C1 segment of cervical spinal cord (tissue), 14 donors: ENCODE data around the gene KRT15.

Source experiments
- DNase-seq, 14 donors: peaks; one replicate each; lab custom pipeline; 2025; lab: John Stamatoyannopoulos, UW

Gene KRT15

DNA sequence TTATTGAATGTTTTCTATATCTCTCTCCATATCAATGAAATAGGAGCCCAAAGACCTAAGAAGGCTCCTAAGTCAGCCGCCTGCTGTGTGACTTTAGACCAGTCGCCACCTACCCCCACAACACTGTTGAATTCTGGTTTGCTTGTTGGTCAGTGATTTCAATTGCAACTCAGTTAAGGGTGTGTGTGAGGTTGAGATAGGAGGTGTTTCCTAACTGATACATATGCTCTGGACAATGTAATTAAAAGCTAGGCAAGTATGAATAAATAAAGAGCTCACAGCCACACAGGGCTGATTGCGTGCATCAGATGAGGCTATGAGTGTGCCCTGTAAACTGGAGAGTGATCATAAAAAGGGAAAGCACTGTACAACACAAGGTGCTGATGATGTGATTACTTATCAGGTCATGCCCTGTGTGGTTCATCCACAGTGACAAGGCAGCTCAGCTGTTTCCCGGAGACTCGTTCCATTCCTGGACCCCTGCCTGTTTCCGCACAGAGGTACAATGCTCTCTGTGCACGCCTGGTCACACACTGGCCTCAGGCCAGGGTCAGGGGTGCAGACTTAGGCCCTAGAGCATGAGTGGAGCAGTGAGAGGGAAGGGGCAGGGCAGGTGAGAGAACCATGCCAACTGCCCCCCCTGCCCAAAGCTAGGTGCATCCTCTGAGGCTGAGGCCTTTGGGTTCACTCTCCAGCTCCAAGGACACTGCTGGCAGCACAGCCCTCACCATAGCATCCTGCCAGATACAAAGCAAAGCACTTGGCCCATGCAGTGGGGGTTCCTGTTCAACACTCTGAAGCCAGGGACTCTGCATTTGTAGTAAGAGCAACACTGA is 34.5 kb downstream of the KRT15 start:
- DNase-seq: no peak

DNA sequence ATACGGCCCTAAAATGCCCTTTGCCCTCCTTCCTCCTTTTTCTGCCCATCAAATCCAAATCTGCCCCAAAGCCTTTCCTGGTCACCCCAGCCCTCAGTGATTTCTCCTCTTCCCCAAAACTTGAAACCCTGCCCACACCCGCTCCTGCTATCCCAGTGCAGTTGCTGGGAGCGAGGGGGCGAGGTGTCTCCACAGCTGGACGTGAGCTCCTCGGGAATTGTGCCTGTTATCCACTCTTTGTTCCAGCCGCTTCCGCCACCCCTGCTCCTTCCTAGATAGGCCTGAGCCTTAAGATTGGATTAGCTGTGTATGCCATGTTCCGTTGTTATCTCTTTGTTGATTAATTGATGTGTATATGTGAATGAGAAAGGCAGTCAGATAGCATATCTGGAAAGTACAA is 35.2 kb downstream of the KRT15 start:
- DNase-seq: no peak

DNA sequence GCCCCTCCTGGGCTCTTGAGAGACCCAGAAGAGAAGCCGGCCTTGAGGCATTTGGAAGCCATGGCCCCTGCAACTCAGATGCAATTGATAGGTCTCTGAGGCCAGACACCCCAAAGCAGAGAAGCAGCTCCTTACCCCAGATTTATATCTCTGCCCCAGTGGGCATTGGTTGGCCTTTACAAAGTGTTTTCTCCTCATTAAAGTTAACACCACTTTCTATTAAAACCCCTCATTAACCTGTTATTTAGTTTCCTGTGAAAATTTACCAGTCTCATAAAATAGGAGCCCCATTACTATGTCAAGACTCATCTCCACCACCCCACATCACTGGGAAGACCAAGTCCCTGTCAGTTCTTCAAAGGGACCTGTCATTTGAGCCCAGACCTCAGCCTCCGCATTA is 37.7 kb downstream of the KRT15 start, which contains the start of gene KRT35:
KRT35 (minus strand) TSS at position 116 of the 400 bp plus-strand sequence; CDS start at position 62, 54 bp downstream.
- no peak for DNase-seq

DNA sequence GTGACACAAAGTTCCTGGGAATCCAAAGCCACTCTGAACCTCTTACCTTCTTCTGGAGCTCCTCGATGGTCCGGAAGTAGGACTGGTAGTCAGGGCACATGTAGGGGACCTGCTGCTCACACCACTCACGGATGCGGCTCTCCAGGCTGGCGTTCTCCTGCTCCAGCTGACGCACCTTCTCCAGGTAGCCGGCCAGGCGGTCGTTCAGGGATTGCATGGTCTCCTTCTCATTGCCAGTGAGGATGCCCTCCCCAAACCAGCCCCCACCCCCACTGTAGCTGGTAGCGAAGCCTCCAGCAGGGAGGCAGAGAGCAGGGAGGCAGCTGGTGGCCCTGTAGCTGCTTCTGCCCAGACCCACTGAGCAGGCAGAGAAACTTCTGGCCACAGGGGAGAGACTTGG is 38.1 kb downstream of the KRT15 start:
- no peak for DNase-seq

DNA sequence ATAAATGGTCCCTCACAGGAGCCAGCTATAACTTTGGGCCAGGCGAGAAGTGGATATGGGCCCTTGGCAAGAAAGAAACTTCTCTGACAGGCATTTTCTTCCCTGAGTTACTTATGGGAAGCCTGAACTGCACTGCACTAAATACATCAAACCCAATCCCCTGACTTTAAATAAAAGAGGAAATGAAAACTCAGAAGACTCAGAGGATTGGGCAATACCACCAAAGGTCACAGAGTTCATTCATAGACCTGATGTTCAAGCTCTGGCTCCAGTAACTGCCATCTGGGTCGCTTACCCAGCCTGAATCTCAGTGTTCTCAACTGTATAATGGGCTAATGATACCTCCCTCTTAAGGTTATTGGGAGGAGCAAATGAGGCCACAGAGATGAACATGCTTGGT is 38.6 kb downstream of the KRT15 start:
- no peak for DNase-seq

DNA sequence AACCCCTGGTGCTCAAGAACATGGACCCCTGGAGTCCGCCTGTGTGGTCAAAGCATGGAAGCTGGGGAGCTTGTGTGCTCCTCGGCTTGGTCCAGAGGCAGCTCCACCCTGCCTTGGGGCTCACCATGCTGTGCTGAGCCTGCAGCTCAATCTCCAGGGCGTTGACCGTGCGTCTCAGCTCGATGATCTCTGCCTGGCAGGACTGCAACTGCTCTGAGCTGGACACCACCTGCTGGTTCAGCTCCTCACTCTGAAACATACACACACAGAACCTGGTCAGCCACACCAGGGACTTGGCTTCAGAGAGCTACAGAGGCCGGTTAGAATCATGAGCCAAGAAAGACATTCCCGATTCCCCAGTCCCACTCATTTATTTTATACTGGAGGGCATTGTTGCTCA is 40.5 kb downstream of the KRT15 start:
- DNase-seq: no peak

DNA sequence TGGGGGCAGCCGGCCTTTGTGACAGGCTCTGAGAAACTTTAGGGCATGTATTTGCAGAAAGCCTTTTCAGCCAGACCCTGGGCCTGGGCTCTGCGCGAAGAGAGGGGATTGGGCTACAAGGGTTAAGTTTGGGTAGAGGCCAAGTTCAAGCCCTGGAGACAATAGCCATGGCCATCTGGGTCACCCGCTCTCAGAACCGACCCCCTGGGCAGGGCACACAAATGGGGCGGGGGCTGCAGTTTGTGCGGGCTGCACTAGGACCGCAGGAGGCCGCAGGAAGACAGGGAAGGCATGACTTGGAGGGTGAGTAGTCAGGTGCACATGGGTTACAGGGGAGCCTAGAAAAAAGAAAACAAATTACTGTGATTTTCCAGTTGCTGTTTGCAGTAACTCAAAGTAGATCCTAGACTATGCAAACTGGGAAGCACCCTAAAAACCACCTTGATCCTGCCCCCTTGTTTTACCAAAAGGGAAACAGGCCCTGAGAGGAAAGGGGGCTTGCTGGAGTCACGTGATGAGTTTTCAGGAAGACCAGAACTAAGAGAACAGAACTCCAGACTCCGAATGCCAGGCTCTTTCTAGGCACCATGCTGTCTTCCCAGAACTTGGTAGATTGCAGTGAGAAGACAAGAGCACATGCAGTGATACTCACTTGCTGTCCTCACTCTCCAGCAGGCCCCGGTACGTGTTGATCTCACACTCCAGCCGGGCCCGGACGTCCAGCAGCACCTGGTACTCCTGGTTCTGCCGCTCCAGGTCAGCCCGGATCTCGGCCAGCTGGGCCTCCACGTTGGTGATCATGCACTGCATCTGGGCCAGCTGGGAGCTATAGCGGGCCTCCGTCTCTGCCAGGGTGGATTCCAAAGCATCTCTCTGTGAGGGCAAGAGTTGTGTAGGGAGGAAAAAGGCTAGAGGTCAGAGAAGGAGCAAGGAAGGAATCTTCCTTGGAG is 41.5 kb downstream of the KRT15 start:
- no peak for DNase-seq

DNA sequence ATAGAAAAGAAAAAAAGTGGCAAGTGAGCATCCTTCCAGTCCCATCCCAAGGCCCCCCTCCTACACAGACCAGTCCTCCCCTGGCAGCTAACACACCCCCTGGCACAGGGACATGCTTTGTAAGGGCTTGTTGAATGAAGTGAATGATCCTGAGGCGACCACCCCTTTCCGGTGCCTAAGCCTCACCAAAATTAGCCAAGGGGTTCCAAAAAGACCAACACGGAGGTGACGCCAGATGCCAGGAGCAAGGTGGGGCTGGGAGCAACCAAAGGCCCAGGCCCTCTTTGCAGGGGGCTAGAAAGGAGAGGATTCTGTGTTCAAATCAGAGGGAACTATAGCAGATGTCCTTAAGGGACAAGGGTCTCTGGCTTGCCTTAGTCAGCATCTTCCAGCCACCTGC is 43.3 kb downstream of the KRT15 start:
- DNase-seq: no peak

DNA sequence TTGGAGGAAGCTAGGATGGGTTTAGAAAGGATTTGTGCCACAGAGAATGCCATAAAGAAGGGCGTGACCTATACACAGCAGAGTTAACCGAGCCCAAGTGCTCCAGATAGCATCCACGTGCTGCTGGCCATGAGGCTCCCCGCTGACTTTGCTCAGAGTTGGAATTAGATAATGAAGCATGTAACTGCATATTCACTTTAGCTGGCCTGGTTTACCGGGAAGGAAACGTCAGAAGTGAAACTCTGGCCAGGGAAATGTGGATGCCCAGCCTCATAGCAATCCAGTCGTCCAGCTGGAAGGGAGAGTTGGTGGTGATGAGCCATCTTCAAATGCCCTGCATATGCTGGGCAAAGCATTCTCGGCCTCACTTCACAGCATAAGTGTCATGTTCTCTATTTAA is 43.8 kb downstream of the KRT15 start:
- DNase-seq: no peak

DNA sequence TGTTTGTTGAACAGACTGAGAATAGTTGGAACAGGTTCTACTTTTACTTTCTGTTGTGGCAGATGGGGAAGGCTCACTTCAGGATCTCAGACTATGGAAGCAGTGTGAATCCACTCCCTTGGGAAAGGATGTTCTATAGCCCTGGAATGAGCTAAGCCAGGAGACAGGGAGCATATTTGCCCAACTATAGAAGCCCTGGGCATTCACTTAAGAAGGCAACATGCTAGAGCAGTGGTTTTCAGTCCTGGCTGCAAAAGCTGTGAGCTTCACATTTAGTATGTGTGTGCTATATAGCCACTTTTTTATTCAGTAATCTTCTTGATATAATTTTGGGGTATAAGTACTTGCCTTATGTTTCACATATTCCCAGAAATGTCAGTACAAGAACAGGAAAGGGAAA is 50.3 kb downstream of the KRT15 start:
- DNase-seq: no peak

DNA sequence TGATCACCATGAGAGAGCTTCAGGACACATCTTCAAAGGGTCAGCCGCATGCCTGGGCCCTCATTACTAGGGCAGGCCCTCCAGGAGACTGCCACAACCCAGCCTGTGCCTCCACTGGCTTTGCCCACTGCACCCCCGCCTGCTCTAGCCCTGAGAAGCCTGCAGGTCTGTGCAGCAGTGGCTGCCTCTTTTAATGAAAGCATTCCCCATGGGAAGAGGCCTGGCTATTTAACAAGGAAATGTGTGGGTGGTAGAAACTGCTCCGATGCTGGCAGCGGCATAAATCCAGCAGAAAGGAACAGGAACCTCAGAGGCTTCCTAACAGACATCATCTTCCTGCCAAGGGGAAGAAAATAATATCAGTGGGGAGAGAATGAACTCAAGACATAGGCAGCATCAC is 51.1 kb downstream of the KRT15 start:
- no peak for DNase-seq

DNA sequence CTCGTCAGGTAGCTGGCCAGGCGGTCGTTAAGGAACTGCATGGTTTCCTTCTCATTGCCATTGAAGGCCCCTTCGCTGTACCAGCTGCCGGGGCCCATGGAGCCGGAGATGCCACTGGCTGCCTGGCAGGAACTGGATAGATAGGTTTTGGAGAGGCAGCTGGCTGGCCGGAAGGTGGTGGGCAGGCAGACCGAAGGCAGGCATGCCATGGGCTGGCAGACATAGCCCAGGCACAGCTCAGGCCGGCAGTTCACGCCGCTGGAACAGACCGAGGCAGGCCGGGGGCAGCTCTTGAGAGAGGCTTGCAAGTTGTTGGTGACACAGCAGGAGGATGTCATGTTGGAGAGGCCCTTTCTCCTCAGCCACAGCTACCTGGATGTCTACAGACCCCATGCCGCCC is 51.7 kb downstream of the KRT15 start, which contains the start of gene KRT32:
KRT32 (minus strand) TSS at position 399 of the 400 bp plus-strand sequence; CDS start at position 338, 61 bp downstream.
- DNase-seq: no peak

DNA sequence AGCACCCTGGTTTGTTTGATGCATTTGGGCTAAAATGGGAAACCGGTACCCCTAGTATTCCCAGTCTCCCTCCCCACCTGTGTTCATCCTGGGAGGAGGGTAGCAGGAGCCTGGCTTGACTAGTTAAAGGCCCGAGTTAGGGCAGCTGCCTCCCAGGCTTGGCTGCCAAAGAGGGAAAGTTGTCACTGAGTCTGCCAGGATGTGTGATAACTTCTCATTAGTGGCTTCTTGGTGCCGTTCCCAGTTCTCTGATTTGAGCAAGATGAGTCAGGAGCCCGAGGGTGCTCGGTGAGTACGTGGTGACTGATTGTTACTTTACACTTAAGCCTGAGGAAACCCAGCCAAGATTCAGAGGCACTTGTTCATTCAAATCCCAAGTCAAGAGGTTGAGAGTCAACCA is 54.0 kb downstream of the KRT15 start:
- DNase-seq: no peak

DNA sequence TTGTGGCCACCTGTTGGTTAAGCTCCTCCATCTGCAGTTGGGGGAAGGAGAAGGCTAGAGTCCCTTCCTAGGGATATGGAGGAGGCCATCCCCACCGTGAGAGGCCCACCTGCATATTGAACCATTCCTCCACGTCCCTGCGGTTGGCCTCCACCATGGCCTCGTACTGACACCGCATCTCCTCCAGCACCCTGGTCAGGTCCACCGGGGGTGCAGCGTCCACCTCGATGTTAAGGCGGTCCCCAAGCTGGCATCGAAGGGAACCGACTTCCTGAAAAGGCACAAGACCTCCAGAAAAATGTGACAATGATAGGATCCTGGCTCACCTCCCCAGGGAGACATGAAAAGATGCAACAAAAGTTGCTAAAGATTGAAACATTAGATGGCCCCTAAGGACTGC is 54.5 kb downstream of the KRT15 start:
- no peak for DNase-seq

DNA sequence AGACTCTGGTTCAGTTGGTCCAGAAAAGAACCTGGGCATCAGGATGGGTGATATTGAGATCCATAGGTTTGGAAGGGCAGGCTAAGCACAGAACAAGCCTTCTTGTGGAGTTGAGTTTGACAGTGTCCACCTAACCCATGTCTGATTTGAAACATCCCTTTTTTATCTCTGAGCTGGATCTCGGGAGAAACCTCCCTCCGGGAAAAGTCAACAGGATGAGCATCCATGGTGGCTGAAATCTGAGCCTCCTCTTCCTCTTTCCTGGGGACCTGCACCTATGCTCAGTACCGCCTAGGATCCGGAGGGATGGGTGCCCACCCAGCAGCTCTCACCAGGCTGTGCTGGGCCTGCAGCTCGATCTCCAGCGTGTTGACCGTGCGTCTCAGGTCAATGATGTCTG is 54.9 kb downstream of the KRT15 start:
- DNase-seq: no peak
